ENCODE data around the gene GTSE1. TPM values are rescaled to one million over a fixed set of nuclear protein-coding genes. Genes with fewer than 3 reads are reported as not detected.

GTSE1 gene
- total and polyA plus RNA-seq, 4 donors, result 0.55 to 1.5 (median 0.91) TPM

GRCh38 chr22:46376908-46377524, 80.3 kb downstream of the GTSE1 start:
- no peak overlapping the region for H3K4me3 ChIP-seq (ENCODE audit: low read length in 2 of 2)
- DNase-seq (no peak), ATAC-seq (ENCODE audit: low FRiP score) (no peak)
- H3K9me3 ChIP-seq (ENCODE audit: control insufficient read depth, low read length), result peaks cover 4% of the 10 kb centered on the region
- WGBS, 2 donors, result 93 to 95% methylated on average over 19 of the region's 19 CpGs
- no peaks in the 10 kb centered on the region for H3K36me3 ChIP-seq (ENCODE audit: control insufficient read depth in 1 of 2, insufficient read depth in 2 of 2, low read length in 1 of 2)
- intact Hi-C loops (cut with DNase I), result no loop called here
- no peaks in the 10 kb centered on the region for H3K27me3 ChIP-seq (ENCODE audit: control insufficient read depth in 1 of 2, insufficient read depth in 2 of 2, low read length in 1 of 2)
- H3K4me1 ChIP-seq (ENCODE audit: control insufficient read depth in 1 of 2, insufficient read depth in 2 of 2, low read length in 2 of 2), result no peaks in the 10 kb centered on the region
- H3K27ac ChIP-seq (ENCODE audit: low read depth in 1 of 2, low read length in 2 of 2), result no peak overlapping the region

GRCh38 chr22:46377525-46378425, 81.1 kb downstream of the GTSE1 start:
- Histone ChIP-seq H3K9me3 (ENCODE audit: control insufficient read depth, low read length) (peaks cover 4% of the 10 kb centered on the region), H3K4me3 (ENCODE audit: low read length in 2 of 2) (no peak overlapping the region), H3K27ac (ENCODE audit: low read depth in 1 of 2, low read length in 2 of 2) (no peak overlapping the region), H3K4me1 (ENCODE audit: control insufficient read depth in 1 of 2, insufficient read depth in 2 of 2, low read length in 2 of 2) (no peaks in the 10 kb centered on the region), H3K27me3 (ENCODE audit: control insufficient read depth in 1 of 2, insufficient read depth in 2 of 2, low read length in 1 of 2) (no peaks in the 10 kb centered on the region), H3K36me3 (ENCODE audit: control insufficient read depth in 1 of 2, insufficient read depth in 2 of 2, low read length in 1 of 2) (no peaks in the 10 kb centered on the region)
- WGBS, 2 donors, result 83 to 86% methylated on average over 26 to 27 of the region's 27 CpGs
- DNase-seq (no peak), ATAC-seq (ENCODE audit: low FRiP score) (no peak)
- intact Hi-C loops (cut with DNase I), result no loop called here

GRCh38 chr22:46378426-46379065, 81.9 kb downstream of the GTSE1 start:
- no peak overlapping the region for H3K4me3 ChIP-seq (ENCODE audit: low read length in 2 of 2)
- intact Hi-C loops (cut with DNase I), result no loop called here
- no peaks in the 10 kb centered on the region for H3K27me3 ChIP-seq (ENCODE audit: control insufficient read depth in 1 of 2, insufficient read depth in 2 of 2, low read length in 1 of 2)
- no peaks in the 10 kb centered on the region for H3K36me3 ChIP-seq (ENCODE audit: control insufficient read depth in 1 of 2, insufficient read depth in 2 of 2, low read length in 1 of 2)
- 84 to 85% methylated on average over 18 to 22 of the region's 22 CpGs for WGBS, 2 donors
- no peak overlapping the region for H3K27ac ChIP-seq (ENCODE audit: low read depth in 1 of 2, low read length in 2 of 2)
- H3K4me1 ChIP-seq (ENCODE audit: control insufficient read depth in 1 of 2, insufficient read depth in 2 of 2, low read length in 2 of 2), result no peaks in the 10 kb centered on the region
- peaks cover 4% of the 10 kb centered on the region for H3K9me3 ChIP-seq (ENCODE audit: control insufficient read depth, low read length)
- ATAC-seq (ENCODE audit: low FRiP score) (no peak), DNase-seq (no peak)

GRCh38 chr22:46379066-46379930, 82.6 kb downstream of the GTSE1 start:
- H3K36me3 ChIP-seq (ENCODE audit: control insufficient read depth in 1 of 2, insufficient read depth in 2 of 2, low read length in 1 of 2), result no peaks in the 10 kb centered on the region
- intact Hi-C loops (cut with DNase I), result no loop called here
- H3K27ac ChIP-seq (ENCODE audit: low read depth in 1 of 2, low read length in 2 of 2), result no peak overlapping the region
- H3K4me1 ChIP-seq (ENCODE audit: control insufficient read depth in 1 of 2, insufficient read depth in 2 of 2, low read length in 2 of 2), result no peaks in the 10 kb centered on the region
- H3K27me3 ChIP-seq (ENCODE audit: control insufficient read depth in 1 of 2, insufficient read depth in 2 of 2, low read length in 1 of 2), result no peaks in the 10 kb centered on the region
- ATAC-seq (ENCODE audit: low FRiP score), result no peak
- WGBS, 2 donors, result 84 to 86% methylated on average over 29 of the region's 29 CpGs
- H3K9me3 ChIP-seq (ENCODE audit: control insufficient read depth, low read length), result peaks cover 4% of the 10 kb centered on the region
- DNase-seq, result peak in 1 of 2 donors; percentile 70
- no peak overlapping the region for H3K4me3 ChIP-seq (ENCODE audit: low read length in 2 of 2)

- Histone ChIP-seq H3K36me3 (ENCODE audit: control insufficient read depth in 1 of 2, insufficient read depth in 2 of 2, low read length in 1 of 2) (no peaks in the 10 kb centered on the region), H3K27me3 (ENCODE audit: control insufficient read depth in 1 of 2, insufficient read depth in 2 of 2, low read length in 1 of 2) (no peaks in the 10 kb centered on the region), H3K27ac (ENCODE audit: low read depth in 1 of 2, low read length in 2 of 2) (no peak overlapping the region), H3K4me1 (ENCODE audit: control insufficient read depth in 1 of 2, insufficient read depth in 2 of 2, low read length in 2 of 2) (no peaks in the 10 kb centered on the region), H3K9me3 (ENCODE audit: control insufficient read depth, low read length) (peaks cover 3% of the 10 kb centered on the region), H3K4me3 (ENCODE audit: low read length in 2 of 2) (no peak overlapping the region)
- peak; percentile 39 for ATAC-seq (ENCODE audit: low FRiP score)
- intact Hi-C loops (cut with DNase I), result no loop called here
- WGBS, 2 donors, result 88% methylated on average over 19 of the region's 19 CpGs
- DNase-seq, result no peak
Observed at GRCh38 chr22:46380069-46380468, 83.4 kb downstream of the GTSE1 start.

Other genes with a start within 250 kb of the GTSE1 start
- gene PPARA, start 146.3 kb upstream of the GTSE1 start, total RNA-seq, result 10 to 100 TPM; 29.6 to 32.1 TPM
- 1 to 10 TPM; 6.9 to 9.8 TPM for gene PPARA, start 146.3 kb upstream of the GTSE1 start, polyA plus RNA-seq
- 1 to 10 TPM; 4.1 to 7.4 TPM for gene CDPF1, start 46.6 kb upstream of the GTSE1 start, total RNA-seq
- 10 to 100 TPM; 12.4 to 17.8 TPM for gene CDPF1, start 46.6 kb upstream of the GTSE1 start, polyA plus RNA-seq
- gene PKDREJ, start 33.5 kb upstream of the GTSE1 start, total RNA-seq, result under 1 TPM in 1 of 2 donors, not detected in 1; 0.15 TPM
- gene PKDREJ, start 33.5 kb upstream of the GTSE1 start, polyA plus RNA-seq, result under 1 TPM in 1 of 2 donors, not detected in 1; 0.05 TPM
- gene TTC38, start 28.9 kb upstream of the GTSE1 start, total RNA-seq, result 10 to 100 TPM; 23.3 to 23.9 TPM
- gene TTC38, start 28.9 kb upstream of the GTSE1 start, polyA plus RNA-seq, result 10 to 100 TPM; 26.7 to 28.2 TPM
- gene TRMU, start 38.8 kb downstream of the GTSE1 start, total RNA-seq, result 10 to 100 TPM; 29.8 to 37.8 TPM
- gene TRMU, start 38.8 kb downstream of the GTSE1 start, polyA plus RNA-seq, result 10 to 100 TPM; 11.3 to 66.4 TPM
- gene CELSR1, start 240.8 kb downstream of the GTSE1 start, total RNA-seq, result 1 to 10 TPM; 2.3 to 3.0 TPM
- under 1 TPM; 0.15 to 0.38 TPM for gene CELSR1, start 240.8 kb downstream of the GTSE1 start, polyA plus RNA-seq